Measurements from ENCODE around the gene PCSK6.
A peak's percentile ranks its signal among the peaks of the same experiment; 100 is the strongest.

PCSK6 gene

GRCh38 chr15:101322854-101323477 is 166.5 kb downstream of the PCSK6 start:
- no peak for DNase-seq

GRCh38 chr15:101322016-101322695 is 167.4 kb downstream of the PCSK6 start:
- no peak for DNase-seq

- DNase-seq = peak; percentile 90
Observed at GRCh38 chr15:101320501-101321052, 168.9 kb downstream of the PCSK6 start.

- peak; percentile 16 for DNase-seq
Observed at GRCh38 chr15:101318839-101319238, 170.7 kb downstream of the PCSK6 start.

- DNase-seq = no peak
Observed at GRCh38 chr15:101318147-101318819, 171.2 kb downstream of the PCSK6 start.

GRCh38 chr15:101317336-101317872 is 172.1 kb downstream of the PCSK6 start:
- no peak for DNase-seq

GRCh38 chr15:101316529-101316928 is 173.0 kb downstream of the PCSK6 start:
- DNase-seq = no peak

- no peak for DNase-seq
Observed at GRCh38 chr15:101315736-101316135, 173.8 kb downstream of the PCSK6 start.

GRCh38 chr15:101314336-101315125 is 175.0 kb downstream of the PCSK6 start:
- DNase-seq = no peak

- DNase-seq = no peak
Observed at GRCh38 chr15:101313041-101313761, 176.3 kb downstream of the PCSK6 start.

- DNase-seq = no peak
Observed at GRCh38 chr15:101310508-101310907, 179.0 kb downstream of the PCSK6 start.

- DNase-seq = no peak
Observed at GRCh38 chr15:101310161-101310480, 179.4 kb downstream of the PCSK6 start.

- DNase-seq = no peak
Observed at GRCh38 chr15:101309436-101310160, 179.9 kb downstream of the PCSK6 start.

- no peak for DNase-seq
Observed at GRCh38 chr15:101308604-101309435, 180.7 kb downstream of the PCSK6 start.

- no peak for DNase-seq
Observed at GRCh38 chr15:101307897-101308603, 181.5 kb downstream of the PCSK6 start.

- no peak for DNase-seq
Observed at GRCh38 chr15:101307048-101307896, 182.2 kb downstream of the PCSK6 start.

GRCh38 chr15:101306341-101307047 is 183.0 kb downstream of the PCSK6 start:
- DNase-seq = no peak

- no peak for DNase-seq
Observed at GRCh38 chr15:101305820-101306255, 183.7 kb downstream of the PCSK6 start.

All from hematopoietic multipotent progenitor cell treated with erythropoietin and hydrocortisone succinate and interleukin-3 and kit ligand, for 4 days (in vitro differentiated cells).